Measurements from ENCODE around the gene SLC16A11. TPM values are rescaled to one million over a fixed set of nuclear protein-coding genes. Genes with fewer than 3 reads are reported as not detected.
"Not testable (repeated sequence)": the region's sequence is repeated elsewhere in the genome, so short reads cannot be mapped to it uniquely, and the experiment has no call there.

SLC16A11 gene
- polyA plus RNA-seq, 1 donor from 2014 or later: not detected

- Histone ChIP-seq H3K4me3 (ENCODE audit: low read length) (no peak overlapping the region), H3K9ac (ENCODE audit: low read length) (no peak overlapping the region), H3K9me2 (ENCODE audit: insufficient read depth, low read length) (no peaks in the 10 kb centered on the region), H3K79me2 (replicated peaks; ENCODE audit: insufficient read depth, low read length) (no peaks in the 10 kb centered on the region), H3K4me2 (ENCODE audit: low read length) (no peak overlapping the region), H3K36me3 (ENCODE audit: insufficient read depth, low read length) (no peaks in the 10 kb centered on the region), H4K20me1 (ENCODE audit: insufficient read depth) (no peaks in the 10 kb centered on the region), H2AFZ (ENCODE audit: low read depth, low read length) (no peak overlapping the region), H3F3A (ENCODE audit: insufficient read depth, low read length, poor library complexity, severe bottlenecking) (no peaks in the 10 kb centered on the region), H3K27ac (ENCODE audit: low read length) (no peak overlapping the region), H3K27me3 (ENCODE audit: insufficient read depth, low read depth, low read length) (peaks cover 9% of the 10 kb centered on the region), H3K9me3 (ENCODE audit: low read length) (no peaks in the 10 kb centered on the region)
- no peak for TF ChIP-seq MXI1 (conservative IDR thresholded peaks at IDR 0.05; ENCODE audit: poor library complexity, severe bottlenecking)
- TF ChIP-seq CTCF (IDR thresholded peaks at IDR 0.05; ENCODE audit: poor library complexity, severe bottlenecking): no peak
- no peak for TF ChIP-seq SMC3 (conservative IDR thresholded peaks at IDR 0.05; ENCODE audit: poor library complexity)
- TF ChIP-seq RAD21 (conservative IDR thresholded peaks at IDR 0.05): no peak
- no peak for TF ChIP-seq EZH2 (IDR thresholded peaks at IDR 0.05; ENCODE audit: borderline replicate concordance, insufficient read depth, low read length, poor library complexity, severe bottlenecking)
- no peak for TF ChIP-seq POLR2AphosphoS5 (IDR thresholded peaks at IDR 0.05)
- TF ChIP-seq TAF1 (IDR thresholded peaks at IDR 0.05; ENCODE audit: low read depth): no peak
- TF ChIP-seq EP300 (conservative IDR thresholded peaks at IDR 0.05; ENCODE audit: poor library complexity, severe bottlenecking): no peak
- no peak for TF ChIP-seq REST (IDR thresholded peaks at IDR 0.05; ENCODE audit: borderline replicate concordance)
Measured at GRCh38 chr17:6994666-6995256, 49.1 kb downstream of the SLC16A11 start.

DNA sequence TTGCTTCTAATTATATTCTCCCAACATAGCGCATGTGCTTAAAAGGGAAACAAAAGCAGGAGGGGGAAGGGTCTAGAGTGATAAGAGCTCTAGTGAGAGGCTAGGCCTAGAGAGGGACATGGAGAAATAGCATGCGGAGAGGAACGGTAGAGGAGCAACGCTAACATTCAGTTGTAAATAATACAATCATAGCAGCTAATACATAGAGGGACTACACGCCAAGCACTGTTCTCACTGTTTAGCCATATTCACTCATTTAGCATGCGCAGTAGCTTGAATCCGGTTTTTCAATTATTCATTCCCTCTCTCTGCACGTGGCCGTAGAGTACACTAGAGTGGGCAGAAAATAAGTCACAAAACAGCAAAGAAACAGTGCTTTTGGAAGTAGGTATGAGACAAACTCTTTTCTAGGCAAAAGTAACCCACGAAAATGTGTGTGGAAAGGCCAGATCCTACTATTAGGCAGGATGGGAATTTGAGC is 49.7 kb downstream of the SLC16A11 start:
- no peaks in the 10 kb centered on the region for H3F3A ChIP-seq (ENCODE audit: insufficient read depth, low read length, poor library complexity, severe bottlenecking)
- H3K4me3 ChIP-seq (ENCODE audit: low read length): no peak overlapping the region
- H3K79me2 ChIP-seq (replicated peaks; ENCODE audit: insufficient read depth, low read length): no peaks in the 10 kb centered on the region
- no peak overlapping the region for H3K27ac ChIP-seq (ENCODE audit: low read length)
- no peak overlapping the region for H2AFZ ChIP-seq (ENCODE audit: low read depth, low read length)
- H3K9ac ChIP-seq (ENCODE audit: low read length): no peak overlapping the region
- H3K27me3 ChIP-seq (ENCODE audit: insufficient read depth, low read depth, low read length): peaks cover 9% of the 10 kb centered on the region
- no peak for TF ChIP-seq EZH2 (IDR thresholded peaks at IDR 0.05; ENCODE audit: borderline replicate concordance, insufficient read depth, low read length, poor library complexity, severe bottlenecking)
- TF ChIP-seq CTCF (IDR thresholded peaks at IDR 0.05; ENCODE audit: poor library complexity, severe bottlenecking): no peak
- TF ChIP-seq REST (IDR thresholded peaks at IDR 0.05; ENCODE audit: borderline replicate concordance): no peak
- H3K36me3 ChIP-seq (ENCODE audit: insufficient read depth, low read length): no peaks in the 10 kb centered on the region
- no peaks in the 10 kb centered on the region for H3K9me3 ChIP-seq (ENCODE audit: low read length)
- no peak overlapping the region for H3K4me2 ChIP-seq (ENCODE audit: low read length)
- H3K9me2 ChIP-seq (ENCODE audit: insufficient read depth, low read length): no peaks in the 10 kb centered on the region
- H4K20me1 ChIP-seq (ENCODE audit: insufficient read depth): no peaks in the 10 kb centered on the region

GRCh38 chr17:6993613-6994056 is 50.3 kb downstream of the SLC16A11 start:
- H3K4me2 ChIP-seq (ENCODE audit: low read length); H3K9ac ChIP-seq (ENCODE audit: low read length); H3F3A ChIP-seq (ENCODE audit: insufficient read depth, low read length, poor library complexity, severe bottlenecking); H3K9me3 ChIP-seq (ENCODE audit: low read length); H2AFZ ChIP-seq (ENCODE audit: low read depth, low read length); H3K79me2 ChIP-seq (replicated peaks; ENCODE audit: insufficient read depth, low read length); H3K36me3 ChIP-seq (ENCODE audit: insufficient read depth, low read length); H3K4me3 ChIP-seq (ENCODE audit: low read length); H3K9me2 ChIP-seq (ENCODE audit: insufficient read depth, low read length); H3K27me3 ChIP-seq (ENCODE audit: insufficient read depth, low read depth, low read length); H4K20me1 ChIP-seq (ENCODE audit: insufficient read depth); H3K27ac ChIP-seq (ENCODE audit: low read length): not testable (repeated sequence)
